Stimulated activated CD4-positive, alpha-beta T cell treated with anti-CD3 and anti-CD28 coated beads, Interleukin-4, amount 100 ng/mL, for 4 hours (primary cell): ENCODE measurements around the gene SLF2.

Experiments
- DNase-seq, 2 experiments: peaks; one replicate each; pipeline ENCODE4 v3.0.0-alpha.2; 2020

Gene SLF2

GRCh38 chr10:100912605-100913469, at the start of gene SLF2:
Gene SLF2 (plus strand): TSS chr10:100912963. CDS start chr10:100913111, 148 bp downstream.
- peak; percentile 86 to 95 for DNase-seq

- DNase-seq: no peak
Measured at GRCh38 chr10:100863433-100863832, 49.3 kb upstream of the SLF2 start.

- no peak for DNase-seq
Measured at GRCh38 chr10:100864036-100864885, 48.5 kb upstream of the SLF2 start.

GRCh38 chr10:100864978-100865377, 47.8 kb upstream of the SLF2 start:
- DNase-seq: no peak

GRCh38 chr10:100866010-100866409, 46.8 kb upstream of the SLF2 start:
- DNase-seq: no peak

- DNase-seq: no peak
Measured at GRCh38 chr10:100866575-100867098, 46.1 kb upstream of the SLF2 start.

GRCh38 chr10:100867261-100867963, 45.4 kb upstream of the SLF2 start:
- no peak for DNase-seq

- no peak for DNase-seq
Measured at GRCh38 chr10:100868382-100868781, 44.4 kb upstream of the SLF2 start.

- DNase-seq: no peak
Measured at GRCh38 chr10:100869399-100869798, 43.4 kb upstream of the SLF2 start.

- peak; percentile 30 to 52 for DNase-seq
Measured at GRCh38 chr10:100872034-100872791, 40.5 kb upstream of the SLF2 start.

- DNase-seq: no peak
Measured at GRCh38 chr10:100873146-100873826, 39.5 kb upstream of the SLF2 start.

- DNase-seq: no peak
Measured at GRCh38 chr10:100873827-100874326, 38.9 kb upstream of the SLF2 start.

- no peak for DNase-seq
Measured at GRCh38 chr10:100874702-100875483, 37.9 kb upstream of the SLF2 start.

- DNase-seq: no peak
Measured at GRCh38 chr10:100875484-100876166, 37.1 kb upstream of the SLF2 start.

GRCh38 chr10:100876585-100877460, 35.9 kb upstream of the SLF2 start:
- DNase-seq: no peak

GRCh38 chr10:100877461-100877850, 35.3 kb upstream of the SLF2 start:
- no peak for DNase-seq

GRCh38 chr10:100878291-100878910, 34.4 kb upstream of the SLF2 start:
- DNase-seq: no peak

- DNase-seq: no peak
Measured at GRCh38 chr10:100879741-100880360, 32.9 kb upstream of the SLF2 start.
